ENCODE data around the gene MIB1. TPM values are rescaled to one million over a fixed set of nuclear protein-coding genes. Genes with fewer than 3 reads are reported as not detected.

MIB1 gene
- total RNA-seq, 1 experiment from 2014 or later = 48.8 TPM

GRCh38 chr18:21897811-21898210, 157.2 kb downstream of the MIB1 start:
- Histone ChIP-seq H3K9ac (ENCODE audit: extremely low read depth, insufficient read length, low read length) (no peak overlapping the region), H2AK5ac (ENCODE audit: insufficient read length, low read length) (no peak overlapping the region), H3K9me3 (ENCODE audit: control insufficient read depth, low read depth, low read length) (no peaks in the 10 kb centered on the region), H3K18ac (ENCODE audit: insufficient read length, low read depth, low read length) (no peak overlapping the region), H3K4me1 (ENCODE audit: insufficient read depth, low read length) (no peaks in the 10 kb centered on the region), H2BK20ac (ENCODE audit: low read depth, low read length, poor library complexity, severe bottlenecking) (no peak overlapping the region), H2AFZ (ENCODE audit: low read length) (no peak overlapping the region), H3K27ac (ENCODE audit: insufficient read length, low read depth, low read length) (no peak overlapping the region), H4K8ac (replicated peaks; ENCODE audit: insufficient read length, low read depth, low read length) (no peak overlapping the region), H3K23ac (ENCODE audit: insufficient read length, low read depth, low read length) (no peak overlapping the region), H2BK12ac (ENCODE audit: insufficient read length, low read depth, low read length) (no peak overlapping the region), H3K4ac (ENCODE audit: low read depth, low read length) (no peak overlapping the region), H3K79me2 (ENCODE audit: insufficient read depth, low read length) (no peaks in the 10 kb centered on the region), H3K4me2 (ENCODE audit: insufficient read depth, insufficient read length, low read length) (no peak overlapping the region), H3K23me2 (ENCODE audit: insufficient read length, low read depth, low read length, poor library complexity, severe bottlenecking) (no peaks in the 10 kb centered on the region), H3K27me3 (ENCODE audit: insufficient read depth, low read length) (no peaks in the 10 kb centered on the region), H4K20me1 (ENCODE audit: control insufficient read depth, insufficient read depth, insufficient read length) (no peaks in the 10 kb centered on the region), H2BK5ac (ENCODE audit: insufficient read length, low read length) (no peak overlapping the region), H4K5ac (ENCODE audit: insufficient read length, low read depth, low read length) (no peak overlapping the region), H3K56ac (ENCODE audit: insufficient read length, low read depth, low read length) (no peak overlapping the region), H3K14ac (ENCODE audit: insufficient read depth, low read length) (no peak overlapping the region), H3T11ph (ENCODE audit: low read length) (no peak overlapping the region), H4K91ac (ENCODE audit: insufficient read length, low read depth, low read length) (no peak overlapping the region), H3K79me1 (ENCODE audit: insufficient read depth, low read depth, low read length, poor library complexity, severe bottlenecking) (no peaks in the 10 kb centered on the region), H2BK15ac (ENCODE audit: low read depth, low read length) (no peak overlapping the region), H2BK120ac (ENCODE audit: low read depth, low read length, poor library complexity, severe bottlenecking) (no peak overlapping the region)
- DNase-seq = peak; percentile 71
- H3K36me3 Mint-ChIP-seq (ENCODE audit: insufficient read depth in 1 of 3, low read depth in 3 of 3) = no peaks in the 10 kb centered on the region; a peak in 1 of 7 replicates
- no peak overlapping the region; a peak in 1 of 5 replicates for H3K4me3 Mint-ChIP-seq
- H3K27ac Mint-ChIP-seq = no peak overlapping the region
- peak; percentile 80 for TF ChIP-seq CTCF (conservative IDR thresholded peaks at IDR 0.05)
- peaks cover 24% of the 10 kb centered on the region for H3K27me3 Mint-ChIP-seq (ENCODE audit: low read depth)
- no CpG with 5 or more reads among the region's 4 CpGs for WGBS (ENCODE audit: extremely low coverage, insufficient read length, low lambda C conversion rate)
- no peaks in the 10 kb centered on the region for H3K9me3 Mint-ChIP-seq
- 0 out of 4 replicates have a peak, but pooled peaks cover 2% of the 10 kb centered on the region in 2 experiments for H3K4me1 Mint-ChIP-seq

All from H9 (cell line).